Cardiac ventricle fibroblast (primary cell): ENCODE data around the gene PLPP3. TPM values are rescaled to one million over a fixed set of nuclear protein-coding genes. Genes with fewer than 3 reads are reported as not detected.

Experiments
- total RNA-seq: library from RNA; depleted of rRNA; stranded (reverse); fragments of >200 nt; gene quantifications from 2 replicates; pipeline ENCODE4 v1.2.3, GENCODE V29; 2015

PLPP3 gene
- total RNA-seq: 161 and 178 TPM in 2 replicates

DNA sequence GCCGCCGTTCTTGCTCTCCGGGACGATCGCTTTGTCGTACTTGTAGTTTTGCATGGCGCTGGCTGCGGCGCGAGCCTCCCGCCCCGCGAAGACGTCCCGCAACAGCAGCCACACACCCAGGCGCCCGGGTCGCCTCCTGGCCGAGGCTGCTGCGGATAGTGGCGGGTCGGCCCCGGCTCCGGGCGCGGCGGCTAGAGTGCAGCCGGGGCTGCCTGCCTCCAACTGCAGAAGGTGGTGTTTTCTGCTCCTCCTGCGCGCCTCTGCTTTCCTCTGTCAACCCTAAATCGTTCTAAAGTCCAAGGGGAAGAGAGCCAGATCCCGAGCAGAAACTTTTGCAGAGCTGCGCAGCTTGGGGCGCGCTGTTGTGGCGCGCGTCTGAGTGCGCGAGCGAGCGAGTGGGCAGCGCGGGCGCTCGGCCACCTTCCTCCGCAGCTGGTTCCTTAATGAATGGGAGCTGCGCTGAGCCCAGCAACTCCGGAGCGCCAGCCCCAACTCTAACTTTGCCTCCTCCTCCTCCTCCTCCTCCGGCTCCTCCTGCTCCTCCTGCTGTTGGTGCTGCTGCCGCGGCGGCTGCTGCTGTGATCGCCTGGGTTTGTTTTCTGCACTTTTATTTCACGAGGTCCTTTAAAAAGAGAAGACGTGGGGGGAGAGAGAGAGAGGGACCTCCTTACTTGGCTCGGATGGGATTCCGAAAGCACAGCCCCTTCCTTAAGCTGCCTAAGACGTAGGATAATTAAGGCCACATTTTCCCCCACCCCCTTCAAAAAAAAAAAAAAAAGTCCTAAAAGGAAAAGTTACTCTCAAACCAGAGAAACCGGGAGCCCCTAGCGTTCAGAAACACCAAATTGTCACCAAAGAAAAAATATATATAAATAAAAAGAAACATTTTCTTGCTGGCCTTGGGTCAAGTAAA lies at the start of gene PLPP3:
Gene PLPP3, minus strand, starts transcription at position 601 of the 913 bp plus-strand sequence. Its CDS starts 547 bp downstream, at position 54.

Other genes with a start within 250 kb of the PLPP3 start
- gene PRKAA2, start 65.8 kb upstream of the PLPP3 start, total RNA-seq: 0.06 and 0.15 TPM in 2 replicates
- not detected in 2 replicates for gene FYB2, start 239.8 kb upstream of the PLPP3 start, total RNA-seq